Measurements from ENCODE around the gene ARF3.

The ARF3 gene

DNA sequence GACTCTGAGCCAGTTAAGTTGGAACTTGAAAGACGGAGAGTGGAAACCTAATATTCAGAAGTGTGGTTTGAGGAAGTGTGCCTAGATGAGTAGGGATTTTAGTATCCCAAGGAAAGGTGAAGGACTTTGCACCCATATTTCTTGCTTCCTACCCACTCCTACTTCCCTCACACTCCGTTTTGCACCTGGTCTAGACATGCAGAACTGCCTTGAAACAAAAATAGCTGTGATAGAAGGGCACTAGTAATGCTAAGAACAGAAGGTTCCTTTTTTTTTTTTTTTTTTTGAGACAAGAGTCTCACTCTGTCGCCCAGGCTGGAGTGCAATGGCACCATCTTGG, 732 bp upstream of the ARF3 start:
- Histone ChIP-seq H3K4me3 (ENCODE audit: low read depth, low read length) (peak overlapping the region; percentile 85), H3K9me3 (no peaks in the 10 kb centered on the region), H3K27me3 (peaks cover 5% of the 10 kb centered on the region; the same call in 1 of the 2 replicates), H3K36me3 (peaks cover 7% of the 10 kb centered on the region), H3K4me1 (no peaks in the 10 kb centered on the region; the same call in 1 of the 2 replicates)
- TF ChIP-seq, protein P1, sequence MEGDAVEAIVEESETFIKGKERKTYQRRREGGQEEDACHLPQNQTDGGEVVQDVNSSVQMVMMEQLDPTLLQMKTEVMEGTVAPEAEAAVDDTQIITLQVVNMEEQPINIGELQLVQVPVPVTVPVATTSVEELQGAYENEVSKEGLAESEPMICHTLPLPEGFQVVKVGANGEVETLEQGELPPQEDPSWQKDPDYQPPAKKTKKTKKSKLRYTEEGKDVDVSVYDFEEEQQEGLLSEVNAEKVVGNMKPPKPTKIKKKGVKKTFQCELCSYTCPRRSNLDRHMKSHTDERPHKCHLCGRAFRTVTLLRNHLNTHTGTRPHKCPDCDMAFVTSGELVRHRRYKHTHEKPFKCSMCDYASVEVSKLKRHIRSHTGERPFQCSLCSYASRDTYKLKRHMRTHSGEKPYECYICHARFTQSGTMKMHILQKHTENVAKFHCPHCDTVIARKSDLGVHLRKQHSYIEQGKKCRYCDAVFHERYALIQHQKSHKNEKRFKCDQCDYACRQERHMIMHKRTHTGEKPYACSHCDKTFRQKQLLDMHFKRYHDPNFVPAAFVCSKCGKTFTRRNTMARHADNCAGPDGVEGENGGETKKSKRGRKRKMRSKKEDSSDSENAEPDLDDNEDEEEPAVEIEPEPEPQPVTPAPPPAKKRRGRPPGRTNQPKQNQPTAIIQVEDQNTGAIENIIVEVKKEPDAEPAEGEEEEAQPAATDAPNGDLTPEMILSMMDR (IDR thresholded peaks at IDR 0.05; ENCODE audit: low read depth, low read length) = no peak
- DNase-seq = no peak

DNA sequence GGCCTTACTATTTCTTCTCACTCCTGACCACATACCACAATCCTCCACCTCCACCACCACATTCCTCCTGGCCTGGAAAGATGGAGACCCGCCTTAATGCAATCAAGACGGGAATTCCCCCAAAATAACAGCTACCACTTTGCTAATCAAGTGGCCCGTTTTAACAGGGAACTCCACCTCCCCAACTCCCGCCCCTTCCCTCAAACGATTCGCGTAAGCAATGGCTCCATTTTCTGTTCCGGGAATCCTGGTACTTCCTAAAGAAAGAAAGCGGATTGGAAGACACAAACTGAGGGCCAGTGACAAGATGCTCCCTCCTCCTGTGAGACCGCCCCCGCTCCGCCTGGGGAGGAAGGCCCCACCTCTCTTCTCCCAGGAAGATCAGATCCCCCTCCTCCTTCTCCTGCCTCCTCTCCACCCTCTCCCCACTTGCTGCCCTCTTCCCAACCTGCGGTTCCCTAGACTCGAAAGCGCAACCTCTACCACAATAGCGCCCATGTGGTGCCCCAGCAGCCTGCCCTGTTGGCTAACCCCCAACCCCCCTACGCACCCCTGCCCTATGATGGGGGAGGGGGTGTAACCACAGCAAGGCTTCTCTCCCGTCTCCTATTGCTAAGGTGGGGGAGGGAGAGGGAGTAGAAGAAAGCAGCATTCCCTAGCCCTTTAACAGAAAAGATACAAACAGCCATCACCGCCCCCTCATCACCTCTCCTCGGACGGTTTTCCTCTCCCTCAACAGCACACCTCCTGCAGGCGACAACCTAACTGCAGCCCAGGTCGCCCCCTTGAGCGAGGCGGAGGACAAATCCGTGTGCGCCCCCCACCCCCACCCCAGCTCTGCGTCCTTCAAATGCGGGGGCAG, 777 bp downstream of the ARF3 start:
- Histone ChIP-seq H3K4me3 (ENCODE audit: low read depth, low read length) (peak overlapping the region; percentile 85), H3K27me3 (peaks cover 5% of the 10 kb centered on the region; the same call in 1 of the 2 replicates), H3K9me3 (no peaks in the 10 kb centered on the region), H3K4me1 (no peaks in the 10 kb centered on the region; the same call in 1 of the 2 replicates), H3K36me3 (peaks cover 10% of the 10 kb centered on the region)
- TF ChIP-seq, protein P1 (IDR thresholded peaks at IDR 0.05; ENCODE audit: low read depth, low read length) = peak; percentile 30
- peak; percentile 90 for DNase-seq

DNA sequence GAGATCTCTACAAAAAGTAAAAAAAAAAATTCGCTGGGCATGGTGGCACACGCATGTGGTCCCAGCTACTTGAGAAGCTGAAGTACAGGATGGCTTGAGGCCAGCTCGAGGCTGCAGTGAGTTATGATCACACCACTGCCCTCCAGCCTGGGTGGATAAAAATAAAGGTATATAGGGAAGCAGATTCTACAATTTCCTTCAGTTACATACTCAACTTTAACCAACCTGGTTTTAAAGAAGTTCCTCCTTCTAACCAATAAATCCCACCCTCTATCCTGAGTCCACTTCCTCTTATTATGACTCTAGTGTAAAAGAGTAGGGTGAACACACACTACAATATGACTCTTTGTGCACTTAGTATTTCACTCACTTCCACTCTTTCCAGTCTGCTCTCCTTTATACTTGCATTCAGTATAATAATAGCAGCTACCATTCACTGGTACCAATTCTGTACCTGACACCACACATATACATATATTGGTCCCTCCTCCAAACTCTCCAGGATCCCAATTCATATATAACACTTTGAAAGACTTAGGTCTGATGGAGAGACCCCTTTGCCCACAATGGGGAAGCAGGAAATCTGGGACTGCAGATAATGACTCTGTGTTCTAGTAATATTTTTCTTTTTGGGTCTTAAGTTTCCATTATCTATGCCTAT, 2.3 kb downstream of the ARF3 start:
- Histone ChIP-seq H3K9me3 (no peaks in the 10 kb centered on the region), H3K4me1 (no peaks in the 10 kb centered on the region; the same call in 1 of the 2 replicates), H3K4me3 (ENCODE audit: low read depth, low read length) (no peak overlapping the region), H3K36me3 (peaks cover 10% of the 10 kb centered on the region), H3K27me3 (no peaks in the 10 kb centered on the region; the same call in 1 of the 2 replicates)
- DNase-seq = no peak
- TF ChIP-seq, protein P1 (IDR thresholded peaks at IDR 0.05; ENCODE audit: low read depth, low read length) = no peak

- Histone ChIP-seq H3K4me1 (no peaks in the 10 kb centered on the region; the same call in 1 of the 2 replicates), H3K27me3 (no peaks in the 10 kb centered on the region; the same call in 1 of the 2 replicates), H3K36me3 (peaks cover 10% of the 10 kb centered on the region), H3K9me3 (no peaks in the 10 kb centered on the region), H3K4me3 (ENCODE audit: low read depth, low read length) (no peak overlapping the region)
- no peak for DNase-seq
- TF ChIP-seq, protein P1 (IDR thresholded peaks at IDR 0.05; ENCODE audit: low read depth, low read length) = no peak
Observed at GRCh38 chr12:48954061-48954460, 3.2 kb downstream of the ARF3 start.

GRCh38 chr12:48952691-48953090, 4.6 kb downstream of the ARF3 start:
- no peak for DNase-seq
- H3K4me1 ChIP-seq = no peaks in the 10 kb centered on the region; the same call in 1 of the 2 replicates
- no peaks in the 10 kb centered on the region for H3K27me3 ChIP-seq
- H3K36me3 ChIP-seq = peaks cover 10% of the 10 kb centered on the region
- TF ChIP-seq, protein P1 (IDR thresholded peaks at IDR 0.05; ENCODE audit: low read depth, low read length) = no peak
- H3K4me3 ChIP-seq (ENCODE audit: low read depth, low read length) = no peak overlapping the region
- no peaks in the 10 kb centered on the region for H3K9me3 ChIP-seq

All from BE2C (cell line).